A673 (cell line): ENCODE measurements around the gene SPRED3.

Experiments used
- EZH2 ChIP-seq: fragments of 200-600 bp; sonication (generic); IDR thresholded peaks from 2 replicates; pipeline ENCODE4 v1.6.1; 2017; ENCODE audit warnings: borderline replicate concordance, low read depth, mild to moderate bottlenecking, mixed read lengths, antibody characterized with exemption, low read length; ENCODE audit not compliant: poor library complexity, severe bottlenecking
- TF ChIP-seq, protein P1 (sequence below): fragments of 300-800, 200-600 bp; sonication (generic); conservative IDR thresholded peaks from 2 replicates; pipeline ENCODE4 v1.5.1; 2017; ENCODE audit warnings: low read depth, mild to moderate bottlenecking, antibody characterized with exemption, low read length, moderate library complexity, mixed read lengths

DNA sequence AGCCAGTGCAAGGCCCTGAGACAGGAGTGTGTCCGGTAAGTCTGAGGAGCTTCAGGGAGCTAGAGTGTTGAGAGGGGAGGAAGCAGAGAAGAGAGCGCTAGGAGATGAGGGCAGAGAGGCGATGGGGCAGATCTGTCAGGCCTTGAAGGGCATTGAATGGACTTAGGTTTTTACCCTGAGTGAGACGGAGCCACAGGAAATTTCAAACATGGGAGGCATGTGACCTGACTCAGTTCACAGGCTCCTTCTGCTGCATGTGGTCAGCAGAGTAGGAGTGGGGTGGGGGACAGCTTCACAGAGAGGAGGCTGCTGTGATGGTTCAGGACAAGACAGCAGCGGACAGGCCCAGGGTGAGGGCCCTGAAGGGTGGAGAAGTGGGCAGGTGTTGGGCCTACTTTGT lies 11.9 kb downstream of the SPRED3 start:
- no peak for TF ChIP-seq EZH2
- TF ChIP-seq, protein P1, sequence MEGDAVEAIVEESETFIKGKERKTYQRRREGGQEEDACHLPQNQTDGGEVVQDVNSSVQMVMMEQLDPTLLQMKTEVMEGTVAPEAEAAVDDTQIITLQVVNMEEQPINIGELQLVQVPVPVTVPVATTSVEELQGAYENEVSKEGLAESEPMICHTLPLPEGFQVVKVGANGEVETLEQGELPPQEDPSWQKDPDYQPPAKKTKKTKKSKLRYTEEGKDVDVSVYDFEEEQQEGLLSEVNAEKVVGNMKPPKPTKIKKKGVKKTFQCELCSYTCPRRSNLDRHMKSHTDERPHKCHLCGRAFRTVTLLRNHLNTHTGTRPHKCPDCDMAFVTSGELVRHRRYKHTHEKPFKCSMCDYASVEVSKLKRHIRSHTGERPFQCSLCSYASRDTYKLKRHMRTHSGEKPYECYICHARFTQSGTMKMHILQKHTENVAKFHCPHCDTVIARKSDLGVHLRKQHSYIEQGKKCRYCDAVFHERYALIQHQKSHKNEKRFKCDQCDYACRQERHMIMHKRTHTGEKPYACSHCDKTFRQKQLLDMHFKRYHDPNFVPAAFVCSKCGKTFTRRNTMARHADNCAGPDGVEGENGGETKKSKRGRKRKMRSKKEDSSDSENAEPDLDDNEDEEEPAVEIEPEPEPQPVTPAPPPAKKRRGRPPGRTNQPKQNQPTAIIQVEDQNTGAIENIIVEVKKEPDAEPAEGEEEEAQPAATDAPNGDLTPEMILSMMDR, result no peak
